Ascending aorta (tissue), 2 donors: ENCODE data around the gene CCDC174. TPM values are rescaled to one million over a fixed set of nuclear protein-coding genes. Genes with fewer than 3 reads are reported as not detected.
"Not testable (repeated sequence)": the region's sequence is repeated elsewhere in the genome, so short reads cannot be mapped to it uniquely, and the experiment has no call there.

Experiments used
- DNase-seq, 2 donors: peaks; one replicate each; pipeline ENCODE4 v3.0.0-alpha.2; 2019; ENCODE audit warnings: low spot score in 2 of 2
- H3K27ac ChIP-seq, 2 donors: fragments of 200-600 bp; sonication (generic); one replicate each; pipeline ENCODE4 v1.5.1; 2016 to 2017; ENCODE audit warnings: mild to moderate bottlenecking in 1 of 2
- H3K27me3 ChIP-seq: fragments of 200-600 bp; sonication (generic); one replicate; pipeline ENCODE4 v1.5.1; 2017
- H3K36me3 ChIP-seq, 2 donors: fragments of 200-600 bp; sonication (generic); one replicate each; pipeline ENCODE4 v1.5.1; 2016
- H3K4me1 ChIP-seq, 2 donors: fragments of 200-600 bp; sonication (generic); one replicate each; pipeline ENCODE4 v1.5.1; 2016 to 2017; ENCODE audit warnings: mild to moderate bottlenecking in 1 of 2
- H3K4me3 ChIP-seq, 2 donors: fragments of 200-600 bp; sonication (generic); one replicate each; pipeline ENCODE4 v1.5.1; 2016 to 2017; ENCODE audit warnings: mild to moderate bottlenecking in 1 of 2
- H3K9me3 ChIP-seq, 2 donors: fragments of 200-600 bp; sonication (generic); one replicate each; pipeline ENCODE4 v1.5.1; 2016
- intact Hi-C: fragments of 100-400 bp; cut with DNase I; formaldehyde crosslinking; loops from one replicate; pipeline ENCODE4 v1.15.1; 2023
- total RNA-seq: library from RNA; depleted of rRNA; stranded (reverse); fragments of >200 nt; gene quantifications from one replicate; pipeline ENCODE4 v1.1.0, GENCODE V29; 2016
- TF ChIP-seq, protein P1 (sequence below), 3 experiments: fragments of 200-600 bp in 2 of 3; fragments of 450-650 bp in 1 of 3; sonication (generic) in 2 of 3; IDR thresholded peaks; one replicate each; pipeline ENCODE4 v1.5.1; 2016 to 2019; ENCODE audit warnings: antibody characterized with exemption in 3 of 3, mild to moderate bottlenecking in 1 of 3, moderate library complexity in 1 of 3

Gene CCDC174
- total RNA-seq, 1 donor from 2014 or later, result 5.5 TPM

DNA sequence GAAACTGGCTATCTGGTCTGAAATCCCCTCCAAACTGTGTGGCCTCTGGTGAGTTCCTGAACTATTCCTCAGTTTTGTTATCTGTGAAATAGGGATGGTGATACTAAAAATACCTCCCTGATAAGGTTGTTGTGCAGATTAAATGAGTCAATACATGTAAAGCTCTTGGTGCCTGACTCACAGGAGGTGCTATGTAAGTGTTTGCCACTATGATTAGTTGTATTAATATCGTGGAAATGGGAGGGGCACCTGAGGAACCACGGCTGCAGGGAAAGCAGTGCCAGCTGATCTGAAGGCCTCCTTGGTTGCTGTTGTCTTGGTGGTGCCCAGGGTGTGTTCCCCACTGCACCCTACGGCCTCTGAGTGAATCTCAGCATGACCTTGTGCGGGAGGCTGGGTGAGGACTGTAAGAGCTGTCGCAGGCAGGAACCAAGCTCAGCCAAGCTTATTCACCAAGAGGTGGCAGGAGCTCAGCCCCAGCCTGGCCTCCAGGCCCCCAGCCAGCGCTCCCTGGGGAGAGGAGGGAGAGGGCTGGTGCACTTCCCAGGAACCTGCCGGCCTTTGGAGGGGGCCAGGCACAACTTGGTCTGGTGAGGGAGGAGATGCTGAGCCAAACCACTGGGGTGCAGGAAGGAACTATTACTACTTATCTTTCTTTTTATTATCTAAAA lies 44.8 kb upstream of the CCDC174 start:
- no peaks in the 10 kb centered on the region for H3K9me3 ChIP-seq
- intact Hi-C loops, result no loop called here
- H3K4me3 ChIP-seq, result no peak overlapping the region
- no peak for DNase-seq
- no peak overlapping the region for H3K27ac ChIP-seq
- no peaks in the 10 kb centered on the region for H3K36me3 ChIP-seq
- H3K4me1 ChIP-seq, result peaks cover 0 to 5% of the 10 kb centered on the region in 2 donors
- TF ChIP-seq, protein P1, sequence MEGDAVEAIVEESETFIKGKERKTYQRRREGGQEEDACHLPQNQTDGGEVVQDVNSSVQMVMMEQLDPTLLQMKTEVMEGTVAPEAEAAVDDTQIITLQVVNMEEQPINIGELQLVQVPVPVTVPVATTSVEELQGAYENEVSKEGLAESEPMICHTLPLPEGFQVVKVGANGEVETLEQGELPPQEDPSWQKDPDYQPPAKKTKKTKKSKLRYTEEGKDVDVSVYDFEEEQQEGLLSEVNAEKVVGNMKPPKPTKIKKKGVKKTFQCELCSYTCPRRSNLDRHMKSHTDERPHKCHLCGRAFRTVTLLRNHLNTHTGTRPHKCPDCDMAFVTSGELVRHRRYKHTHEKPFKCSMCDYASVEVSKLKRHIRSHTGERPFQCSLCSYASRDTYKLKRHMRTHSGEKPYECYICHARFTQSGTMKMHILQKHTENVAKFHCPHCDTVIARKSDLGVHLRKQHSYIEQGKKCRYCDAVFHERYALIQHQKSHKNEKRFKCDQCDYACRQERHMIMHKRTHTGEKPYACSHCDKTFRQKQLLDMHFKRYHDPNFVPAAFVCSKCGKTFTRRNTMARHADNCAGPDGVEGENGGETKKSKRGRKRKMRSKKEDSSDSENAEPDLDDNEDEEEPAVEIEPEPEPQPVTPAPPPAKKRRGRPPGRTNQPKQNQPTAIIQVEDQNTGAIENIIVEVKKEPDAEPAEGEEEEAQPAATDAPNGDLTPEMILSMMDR (IDR thresholded peaks at IDR 0.05), result no peak
- no peaks in the 10 kb centered on the region for H3K27me3 ChIP-seq

DNA sequence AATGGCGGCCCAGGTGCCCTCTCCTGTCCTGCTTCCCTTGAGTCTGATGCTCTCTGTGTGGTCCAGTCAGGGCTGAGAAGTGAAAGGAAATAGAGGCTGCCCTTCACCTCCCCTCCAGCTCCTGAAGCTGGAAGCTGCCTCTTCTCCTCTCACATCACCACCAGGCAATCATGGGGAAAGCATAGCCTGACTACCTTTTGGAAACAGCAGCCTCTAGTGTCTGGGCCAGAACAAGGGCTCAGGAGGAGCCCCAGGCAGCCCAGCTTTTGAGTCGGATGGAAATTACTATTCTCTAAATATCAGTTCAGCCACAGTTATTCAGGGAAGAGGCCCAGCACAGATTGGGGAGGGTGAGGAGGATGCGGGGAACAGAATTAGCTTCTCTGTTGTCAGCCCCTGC lies 43.3 kb upstream of the CCDC174 start:
- intact Hi-C loops, result no loop called here
- Histone ChIP-seq H3K9me3 (no peaks in the 10 kb centered on the region), H3K4me1 (no peaks in the 10 kb centered on the region), H3K36me3 (no peaks in the 10 kb centered on the region), H3K27ac (no peak overlapping the region), H3K4me3 (no peak overlapping the region), H3K27me3 (no peaks in the 10 kb centered on the region)
- TF ChIP-seq, protein P1 (IDR thresholded peaks at IDR 0.05), result no peak
- no peak for DNase-seq

- H3K36me3 ChIP-seq, intact Hi-C loops, H3K27me3 ChIP-seq, H3K4me3 ChIP-seq, H3K9me3 ChIP-seq, DNase-seq, H3K4me1 ChIP-seq, H3K27ac ChIP-seq: not testable (repeated sequence)
These were observed 42.5 kb upstream of the CCDC174 start for GRCh38 chr3:14609058-14609457.

DNA sequence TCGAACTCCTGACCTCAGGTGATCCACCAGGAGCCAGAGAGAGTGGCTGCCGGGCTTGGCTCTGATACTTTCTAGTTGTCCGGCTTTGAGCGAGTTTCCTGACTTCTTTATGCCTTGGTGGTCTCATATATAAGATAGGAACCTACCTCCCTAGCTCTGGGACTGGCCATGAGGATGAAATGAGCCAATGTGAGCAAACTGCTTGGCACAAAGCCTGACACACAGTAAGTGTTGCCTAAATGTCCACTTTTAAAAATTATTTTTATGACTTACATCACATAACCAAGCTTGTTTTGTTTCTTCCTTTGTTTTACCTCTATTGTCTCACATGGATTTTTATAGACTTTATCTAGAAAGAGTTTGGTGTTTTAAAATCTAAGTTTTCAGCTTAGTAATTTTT lies 42.1 kb upstream of the CCDC174 start:
- Histone ChIP-seq H3K36me3 (no peaks in the 10 kb centered on the region), H3K27ac (no peak overlapping the region), H3K4me1 (no peaks in the 10 kb centered on the region), H3K27me3 (no peaks in the 10 kb centered on the region), H3K9me3 (no peaks in the 10 kb centered on the region), H3K4me3 (no peak overlapping the region)
- TF ChIP-seq, protein P1 (IDR thresholded peaks at IDR 0.05), result no peak
- intact Hi-C loops, result no loop called here
- no peak for DNase-seq

DNA sequence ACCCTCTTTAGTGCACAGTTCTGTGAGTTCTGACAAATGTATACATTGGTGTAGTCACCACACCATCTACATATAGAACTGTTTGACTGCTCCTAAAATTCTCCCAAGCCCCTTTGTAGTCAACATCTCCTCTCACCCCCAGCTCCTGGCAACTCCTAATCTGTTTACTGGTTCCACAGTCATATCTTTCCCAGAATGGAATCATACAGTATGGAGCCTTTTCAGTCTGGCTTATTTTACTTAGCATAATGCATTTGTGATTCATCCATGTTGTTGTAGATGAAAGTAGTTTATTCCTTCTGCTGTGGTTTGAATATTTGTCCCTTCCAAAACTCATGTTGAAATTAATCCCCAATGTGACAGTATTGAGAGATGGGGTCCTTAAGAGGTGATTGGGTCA lies 41.6 kb upstream of the CCDC174 start:
- no peaks in the 10 kb centered on the region for H3K36me3 ChIP-seq
- DNase-seq, result no peak
- intact Hi-C loops, result no loop called here
- no peaks in the 10 kb centered on the region for H3K4me1 ChIP-seq
- TF ChIP-seq, protein P1 (IDR thresholded peaks at IDR 0.05), result no peak
- no peaks in the 10 kb centered on the region for H3K9me3 ChIP-seq
- no peaks in the 10 kb centered on the region for H3K27me3 ChIP-seq
- H3K4me3 ChIP-seq, result no peak overlapping the region
- no peak overlapping the region for H3K27ac ChIP-seq

DNA sequence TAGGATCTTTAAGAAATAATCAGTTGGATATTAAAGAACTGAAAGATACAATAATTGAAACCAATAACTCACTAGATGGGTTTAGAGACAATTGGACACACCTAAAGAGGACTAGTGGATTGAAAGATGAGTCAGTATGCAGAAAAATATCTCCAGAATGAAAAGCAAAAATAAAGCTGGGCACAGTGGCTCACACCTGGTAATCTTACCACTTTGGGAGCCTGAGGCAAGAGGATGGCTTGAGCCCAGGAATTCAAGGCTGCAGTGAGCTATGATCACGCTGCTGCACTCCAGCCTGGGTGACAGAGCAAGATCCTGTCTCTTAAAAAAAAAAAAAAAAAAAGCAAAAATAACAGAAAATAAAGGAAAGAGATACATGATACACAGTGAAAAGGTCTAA lies 37.4 kb upstream of the CCDC174 start:
- no peak overlapping the region for H3K4me3 ChIP-seq
- no peaks in the 10 kb centered on the region for H3K9me3 ChIP-seq
- TF ChIP-seq, protein P1 (IDR thresholded peaks at IDR 0.05), result no peak
- H3K4me1 ChIP-seq, result no peaks in the 10 kb centered on the region
- no peak overlapping the region for H3K27ac ChIP-seq
- H3K36me3 ChIP-seq, result no peaks in the 10 kb centered on the region
- no peak for DNase-seq
- intact Hi-C loops, result no loop called here
- H3K27me3 ChIP-seq, result no peaks in the 10 kb centered on the region
